ENCODE measurements around the gene NUB1. TPM values are rescaled to one million over a fixed set of nuclear protein-coding genes. Genes with fewer than 3 reads are reported as not detected.

Gene NUB1
- polyA plus RNA-seq, 4 donors, result 73.1 to 88.6 (median 83.1) TPM

GRCh38 chr7:151415375-151416105 is 73.9 kb downstream of the NUB1 start:
- DNase-seq (ENCODE audit: low read depth in 4 of 4, low spot score in 2 of 4), result no peak

DNA sequence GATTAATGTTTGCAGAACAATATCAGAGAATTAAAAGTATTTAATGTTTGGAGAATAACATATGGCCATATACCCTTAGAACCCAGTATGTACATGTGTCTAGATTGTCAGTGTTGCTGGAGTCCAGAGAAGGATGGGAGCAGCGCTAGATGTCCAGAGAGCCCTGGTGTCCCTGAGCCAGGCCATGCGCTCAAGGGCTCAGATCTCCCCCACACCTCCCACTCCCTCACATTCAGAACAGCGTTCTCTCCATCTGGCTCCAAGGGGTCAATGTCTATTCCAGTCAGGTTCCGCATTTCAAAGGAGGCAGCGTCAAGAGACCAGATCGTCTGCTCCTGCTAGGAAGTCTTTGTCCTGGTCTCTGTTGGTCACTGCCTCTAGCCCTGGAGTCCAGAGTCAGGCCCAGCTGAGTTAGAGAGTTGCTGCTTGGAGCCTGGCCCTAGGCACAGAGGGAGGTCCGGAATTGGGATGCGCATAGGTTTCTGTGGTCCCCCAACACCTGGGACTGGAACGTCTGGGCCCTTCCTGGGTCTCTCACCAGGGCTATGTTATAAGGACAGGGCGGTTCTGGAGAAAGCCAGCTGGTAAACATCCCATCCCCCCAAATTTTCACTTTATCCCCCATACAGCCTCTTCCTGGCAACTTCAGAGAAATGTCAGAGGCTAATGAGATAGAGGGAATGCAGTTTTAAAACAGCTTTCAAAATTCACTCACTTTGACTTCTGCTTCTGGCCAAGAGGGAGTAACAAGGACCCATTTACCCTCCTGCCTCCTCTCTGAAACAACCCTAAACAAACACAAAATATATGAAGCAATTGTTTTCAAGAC is 74.7 kb downstream of the NUB1 start:
- DNase-seq (ENCODE audit: low read depth in 4 of 4, low spot score in 2 of 4), result no peak

- no peak for DNase-seq (ENCODE audit: low read depth in 4 of 4, low spot score in 2 of 4)
These were observed 75.3 kb downstream of the NUB1 start for GRCh38 chr7:151416941-151417315.

GRCh38 chr7:151420144-151420543 is 78.5 kb downstream of the NUB1 start:
- no peak for DNase-seq (ENCODE audit: low read depth in 4 of 4, low spot score in 2 of 4)

GRCh38 chr7:151422212-151422611 is 80.6 kb downstream of the NUB1 start:
- DNase-seq (ENCODE audit: low read depth in 4 of 4, low spot score in 2 of 4), result no peak

GRCh38 chr7:151423226-151423625 is 81.6 kb downstream of the NUB1 start:
- DNase-seq (ENCODE audit: low read depth in 4 of 4, low spot score in 2 of 4), result no peak

DNA sequence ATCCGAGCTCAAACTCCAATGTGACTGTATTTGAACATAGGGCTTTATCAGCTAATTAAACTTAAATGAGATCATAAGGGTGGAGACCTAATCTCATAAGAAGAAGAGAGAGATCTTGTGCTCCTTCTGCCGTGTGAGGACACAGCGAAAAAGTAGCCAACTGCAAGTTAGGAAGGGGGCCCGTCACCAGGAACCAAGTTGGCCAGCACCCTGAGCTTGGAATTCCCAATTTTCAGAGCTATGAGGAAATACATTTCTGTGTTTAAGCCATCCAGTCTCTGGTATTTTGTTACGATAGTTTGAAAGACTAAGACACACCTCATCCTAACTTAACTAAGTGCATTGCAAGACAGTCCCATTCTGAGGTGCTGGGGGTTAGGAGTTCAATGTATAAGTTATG is 82.3 kb downstream of the NUB1 start:
- no peak for DNase-seq (ENCODE audit: low read depth in 4 of 4, low spot score in 2 of 4)

- DNase-seq (ENCODE audit: low read depth in 4 of 4, low spot score in 2 of 4), result no peak
These were observed 83.2 kb downstream of the NUB1 start for GRCh38 chr7:151424799-151425198.

DNA sequence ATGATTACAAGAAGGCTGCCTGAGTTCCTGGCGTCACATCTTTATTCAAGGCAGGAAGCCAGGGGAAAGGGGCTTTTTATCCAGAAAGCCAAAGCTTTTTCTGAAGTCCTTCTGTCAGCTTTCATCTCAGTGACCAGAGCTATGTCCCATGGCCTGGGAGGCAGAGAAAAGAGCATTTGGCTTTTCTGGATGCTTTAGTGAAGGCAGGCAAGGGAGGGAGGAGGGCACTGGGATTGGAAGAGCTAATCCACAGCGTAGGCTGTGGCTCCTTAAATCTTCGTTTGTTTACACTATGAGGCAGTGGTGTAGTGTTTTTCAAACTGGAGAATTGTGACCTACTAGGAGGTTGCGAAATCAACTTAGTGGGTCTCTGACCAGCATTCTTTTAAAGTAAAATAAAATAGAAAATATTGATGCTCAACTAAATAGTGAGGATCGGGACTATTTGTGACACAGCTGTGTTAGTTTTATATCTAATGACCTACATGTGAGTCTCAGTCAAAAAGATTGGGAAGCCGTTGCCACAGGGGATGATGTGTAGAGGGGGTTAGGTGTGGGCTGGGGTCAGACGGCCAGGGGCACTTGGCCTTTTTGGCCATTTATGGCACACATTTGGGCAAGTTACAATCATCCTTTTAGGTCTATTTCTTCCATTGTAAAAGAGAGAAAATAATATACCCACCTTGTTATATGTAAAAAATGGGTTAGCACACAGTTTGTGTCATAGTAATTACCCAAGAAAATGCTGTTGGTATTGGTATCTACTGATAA is 84.2 kb downstream of the NUB1 start:
- no peak for DNase-seq (ENCODE audit: low read depth in 4 of 4, low spot score in 2 of 4)

DNA sequence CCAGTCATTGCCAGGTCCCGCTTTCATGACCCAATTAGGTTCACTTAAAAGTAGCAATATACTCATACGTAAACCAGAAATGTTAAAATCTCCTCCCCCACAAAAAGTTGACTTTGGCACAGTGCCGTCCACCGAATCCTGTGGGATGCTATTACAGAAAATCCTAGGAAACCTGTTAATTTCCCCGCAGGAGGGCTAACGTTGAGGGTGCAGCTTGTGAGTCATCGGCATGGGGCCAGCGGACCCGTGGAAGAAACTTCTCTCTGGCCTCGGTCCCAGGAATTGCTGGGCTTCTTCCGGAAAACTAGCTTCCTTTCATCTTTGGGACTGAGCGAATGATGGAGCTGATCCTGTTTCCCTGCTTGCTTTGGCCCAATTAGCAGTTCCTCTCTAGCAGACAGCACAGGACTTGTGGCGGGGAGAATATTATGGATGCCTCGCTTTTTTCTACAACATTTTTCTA is 84.9 kb downstream of the NUB1 start:
- no peak for DNase-seq (ENCODE audit: low read depth in 4 of 4, low spot score in 2 of 4)

- no peak for DNase-seq (ENCODE audit: low read depth in 4 of 4, low spot score in 2 of 4)
These were observed 85.5 kb downstream of the NUB1 start for GRCh38 chr7:151426904-151427704.

GRCh38 chr7:151427705-151428377 is 86.2 kb downstream of the NUB1 start:
- DNase-seq (ENCODE audit: low read depth in 4 of 4, low spot score in 2 of 4), result no peak

Other genes starting within 250 kb of the NUB1 start
- gene GBX1, start 174.1 kb upstream of the NUB1 start, polyA plus RNA-seq (ENCODE audit: insufficient read length in 4 of 4), result under 1 TPM in 3 of 4 donors, not detected in 1; 0.17 to 0.33 (median 0.22) TPM
- under 1 TPM in 1 of 4 donors, not detected in 3; 0.12 TPM for gene ASB10, start 154.6 kb upstream of the NUB1 start, polyA plus RNA-seq (ENCODE audit: insufficient read length in 4 of 4)
- gene H2BK1, start 131.3 kb upstream of the NUB1 start, polyA plus RNA-seq (ENCODE audit: insufficient read length in 4 of 4), result not detected
- 10 to 100 TPM; 25.1 to 28.4 (median 26.6) TPM for gene ABCF2, start 114.6 kb upstream of the NUB1 start, polyA plus RNA-seq (ENCODE audit: insufficient read length in 4 of 4)
- 10 to 100 TPM; 22.2 to 29.9 (median 26.8) TPM for gene CHPF2, start 109.3 kb upstream of the NUB1 start, polyA plus RNA-seq (ENCODE audit: insufficient read length in 4 of 4)
- 10 to 100 TPM; 60.5 to 90.4 (median 76.0) TPM for gene SMARCD3, start 93.1 kb upstream of the NUB1 start, polyA plus RNA-seq (ENCODE audit: insufficient read length in 4 of 4)
- 10 to 100 TPM; 21.3 to 57.5 (median 43.5) TPM for gene WDR86, start 68.2 kb downstream of the NUB1 start, polyA plus RNA-seq (ENCODE audit: insufficient read length in 4 of 4)
- 1 to 10 TPM; 1.9 to 4.4 (median 3.1) TPM for gene CRYGN, start 98.3 kb downstream of the NUB1 start, polyA plus RNA-seq (ENCODE audit: insufficient read length in 4 of 4)
- gene RHEB, start 178.1 kb downstream of the NUB1 start, polyA plus RNA-seq (ENCODE audit: insufficient read length in 4 of 4), result 100 to 1,000 TPM; 126 to 146 (median 140) TPM